ENCODE results near the gene LACC1.

GRCh38 chr13:43895940-43896339 is 16.2 kb downstream of the LACC1 start:
- TF ChIP-seq, protein P1, sequence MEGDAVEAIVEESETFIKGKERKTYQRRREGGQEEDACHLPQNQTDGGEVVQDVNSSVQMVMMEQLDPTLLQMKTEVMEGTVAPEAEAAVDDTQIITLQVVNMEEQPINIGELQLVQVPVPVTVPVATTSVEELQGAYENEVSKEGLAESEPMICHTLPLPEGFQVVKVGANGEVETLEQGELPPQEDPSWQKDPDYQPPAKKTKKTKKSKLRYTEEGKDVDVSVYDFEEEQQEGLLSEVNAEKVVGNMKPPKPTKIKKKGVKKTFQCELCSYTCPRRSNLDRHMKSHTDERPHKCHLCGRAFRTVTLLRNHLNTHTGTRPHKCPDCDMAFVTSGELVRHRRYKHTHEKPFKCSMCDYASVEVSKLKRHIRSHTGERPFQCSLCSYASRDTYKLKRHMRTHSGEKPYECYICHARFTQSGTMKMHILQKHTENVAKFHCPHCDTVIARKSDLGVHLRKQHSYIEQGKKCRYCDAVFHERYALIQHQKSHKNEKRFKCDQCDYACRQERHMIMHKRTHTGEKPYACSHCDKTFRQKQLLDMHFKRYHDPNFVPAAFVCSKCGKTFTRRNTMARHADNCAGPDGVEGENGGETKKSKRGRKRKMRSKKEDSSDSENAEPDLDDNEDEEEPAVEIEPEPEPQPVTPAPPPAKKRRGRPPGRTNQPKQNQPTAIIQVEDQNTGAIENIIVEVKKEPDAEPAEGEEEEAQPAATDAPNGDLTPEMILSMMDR (IDR thresholded peaks at IDR 0.05 in 8 of 11, conservative IDR thresholded peaks at IDR 0.05 in 3 of 11): no peak
- TF ChIP-seq POLR2A (IDR thresholded peaks at IDR 0.05) (no peak), POLR2AphosphoS5 (IDR thresholded peaks at IDR 0.05) (no peak)
